HCT116 (cell line): ENCODE results near the gene LUC7L2. TPM values are rescaled to one million over a fixed set of nuclear protein-coding genes. Genes with fewer than 3 reads are reported as not detected.

Experiments used
- ATAC-seq: fragments of 200-7000 bp; cut with Tn5 transposase; 2 replicates; pipeline ENCODE4 v1.9.1; 2020; ENCODE audit warnings: mild to moderate bottlenecking, moderate library complexity
- BruUV-seq: library from RNA; stranded (reverse); fragments of 400-500 nt; replicated peaks from 2 replicates; lab custom pipeline; 2021; lab: Mats Ljungman, UMichigan
- CTCF ChIA-PET: fragments of 300-600 bp; sonication (Branson Sonifier 250); formaldehyde crosslinking; loops from one replicate; lab custom pipeline; 2021; ENCODE audit warnings: antibody characterized with exemption; lab: Charles Lee
- POLR2A ChIA-PET: fragments of 300-600, 350-600 bp; sonication (Branson Sonifier 250); formaldehyde crosslinking; loops from one replicate; lab custom pipeline; 2021; ENCODE audit warnings: antibody characterized with exemption; lab: Charles Lee
- RAD21 ChIA-PET, 2 experiments: fragments of 300-600 bp; sonication (Branson Sonifier 250); formaldehyde crosslinking; loops; one replicate each; lab custom pipeline; 2023; ENCODE audit warnings: low total read pairs in 2 of 2; ENCODE audit not compliant: uncharacterized antibody in 2 of 2, unreplicated experiment in 2 of 2, low non-redundant PET in 1 of 2; lab: Charles Lee
- DNase-seq: peaks from one replicate; pipeline ENCODE4 v3.0.0-alpha.2; 2010; ENCODE audit warnings: low read depth, low spot score
- H2AFZ ChIP-seq: fragments of 200-600 bp; shearing (Covaris generic), sonication (generic); 2 replicates; pipeline ENCODE4 v1.6.1; 2017; ENCODE audit warnings: low read depth, mixed run types, mixed read lengths, antibody characterized with exemption, low read length; ENCODE audit not compliant: poor library complexity, severe bottlenecking
- H3K27ac ChIP-seq: 2 replicates; pipeline ENCODE4 v1.5.1; 2012; ENCODE audit warnings: low read depth, low read length
- H3K27me3 ChIP-seq: fragments of 200-600 bp; sonication (generic); 2 replicates; pipeline ENCODE4 v1.6.1; 2016; ENCODE audit warnings: mixed run types, low read length, mixed read lengths; ENCODE audit not compliant: insufficient read depth
- H3K36me3 ChIP-seq, 2 experiments: fragments of 200-500 bp in 1 of 2; fragments of 200-600 bp in 1 of 2; sonication (Bioruptor generic) in 1 of 2; sonication (generic) in 1 of 2; 2 replicates each; pipeline versions ENCODE4 v1.5.1 to v1.6.1; 2014 to 2016; ENCODE audit warnings: low read length in 2 of 2, inconsistent platforms in 1 of 2, mixed read lengths in 1 of 2, mixed run types in 1 of 2; ENCODE audit not compliant: insufficient read depth in 2 of 2, control insufficient read depth in 1 of 2
- H3K4me1 ChIP-seq, 2 experiments: fragments of 200-600 bp in 1 of 2; sonication (generic) in 1 of 2; 2 replicates each; pipeline versions ENCODE4 v1.5.1 to v1.6.1; 2012 to 2017; ENCODE audit warnings: low read length in 2 of 2, inconsistent platforms in 1 of 2, mild to moderate bottlenecking in 1 of 2, mixed read lengths in 1 of 2, mixed run types in 1 of 2, moderate library complexity in 1 of 2; ENCODE audit not compliant: insufficient read depth in 2 of 2, control insufficient read depth in 1 of 2
- H3K4me2 ChIP-seq: fragments of 200-600 bp; sonication (generic); 2 replicates; pipeline ENCODE4 v1.6.1; 2017; ENCODE audit warnings: mixed run types, low read length, mixed read lengths
- H3K4me3 ChIP-seq, 2 experiments: fragments of 200-600 bp in 1 of 2; sonication (generic) in 1 of 2; replicated peaks in 1 of 2; 2 replicates each; pipeline ENCODE4 v1.5.1; 2011 to 2016; ENCODE audit warnings: low read length in 2 of 2, control low read depth in 1 of 2, low read depth in 1 of 2, mild to moderate bottlenecking in 1 of 2, mixed read lengths in 1 of 2, mixed run types in 1 of 2
- H3K79me2 ChIP-seq: fragments of 200-600 bp; sonication (generic); 2 replicates; pipeline ENCODE4 v1.6.1; 2017; ENCODE audit warnings: mild to moderate bottlenecking, mixed run types, low read length, moderate library complexity, mixed read lengths; ENCODE audit not compliant: insufficient read depth
- H3K9ac ChIP-seq: fragments of 200-600 bp; sonication (generic); 2 replicates; pipeline ENCODE4 v1.6.1; 2016; ENCODE audit warnings: low read length, mixed read lengths
- H3K9me2 ChIP-seq: fragments of 200-600 bp; sonication (generic), shearing (Covaris generic); 2 replicates; pipeline ENCODE4 v1.6.1; 2017; ENCODE audit warnings: mixed run types, mild to moderate bottlenecking, moderate library complexity; ENCODE audit not compliant: insufficient read depth
- H3K9me3 ChIP-seq, 2 experiments: fragments of 200-500 bp in 1 of 2; fragments of 200-600 bp in 1 of 2; sonication (Bioruptor generic) in 1 of 2; sonication (generic) in 1 of 2; 2 replicates each; pipeline ENCODE4 v1.6.1; 2014 to 2017; ENCODE audit warnings: low read length in 2 of 2, mixed read lengths in 2 of 2, inconsistent platforms in 1 of 2, low read depth in 1 of 2, mild to moderate bottlenecking in 1 of 2, mixed run types in 1 of 2, moderate library complexity in 1 of 2; ENCODE audit not compliant: control insufficient read depth in 1 of 2, insufficient read depth in 1 of 2
- H4K20me1 ChIP-seq: fragments of 200-600 bp; sonication (generic), shearing (Covaris generic); 2 replicates; pipeline ENCODE4 v1.6.1; 2017; ENCODE audit warnings: mixed run types, mild to moderate bottlenecking, moderate library complexity; ENCODE audit not compliant: insufficient read depth
- CEBPB ChIP-seq: IDR thresholded peaks from 2 replicates; pipeline ENCODE4 v1.6.1; 2012; ENCODE audit warnings: low read depth
- CTCF ChIP-seq, 3 experiments: fragments of 200-600 bp in 1 of 3; sonication (generic) in 1 of 3; IDR thresholded peaks in 2 of 3; conservative IDR thresholded peaks in 1 of 3; 2 replicates each; pipeline ENCODE4 v1.5.1; 2012 to 2017; ENCODE audit warnings: low read depth in 2 of 3, low read length in 2 of 3, antibody characterized with exemption in 1 of 3, borderline replicate concordance in 1 of 3, control low read depth in 1 of 3, mild to moderate bottlenecking in 1 of 3, mixed read lengths in 1 of 3, mixed run types in 1 of 3, moderate library complexity in 1 of 3; ENCODE audit not compliant: insufficient read depth in 1 of 3
- EGR1 ChIP-seq: IDR thresholded peaks from 2 replicates; pipeline ENCODE4 v1.6.1; 2012; ENCODE audit warnings: low read depth
- ELF1 ChIP-seq: IDR thresholded peaks from 2 replicates; pipeline ENCODE4 v1.6.1; 2012; ENCODE audit warnings: low read depth, borderline replicate concordance
- FOSL1 ChIP-seq: IDR thresholded peaks from 2 replicates; pipeline ENCODE4 v1.6.1; 2012; ENCODE audit warnings: low read depth
- POLR2A ChIP-seq: IDR thresholded peaks from 2 replicates; pipeline ENCODE4 v1.7.0; 2011; ENCODE audit warnings: borderline replicate concordance; ENCODE audit not compliant: insufficient read depth, insufficient read length; ENCODE audit errors: extremely low read depth
- RAD21 ChIP-seq: IDR thresholded peaks from 2 replicates; pipeline ENCODE4 v1.6.1; 2012; ENCODE audit warnings: low read depth, mild to moderate bottlenecking
- SIN3A ChIP-seq: IDR thresholded peaks from 2 replicates; pipeline ENCODE4 v1.6.1; 2012; ENCODE audit warnings: low read depth
- SRF ChIP-seq: IDR thresholded peaks from 2 replicates; pipeline ENCODE4 v1.6.1; 2012; ENCODE audit warnings: low read depth
- YY1 ChIP-seq: IDR thresholded peaks from 2 replicates; pipeline ENCODE4 v1.6.1; 2011; ENCODE audit warnings: low read length, low read depth, moderate library complexity, mild to moderate bottlenecking; ENCODE audit not compliant: insufficient replicate concordance; ENCODE audit errors: extremely low read depth
- ZBTB33 ChIP-seq: IDR thresholded peaks from 2 replicates; pipeline ENCODE4 v1.6.1; 2011; ENCODE audit warnings: mild to moderate bottlenecking, low read length, moderate library complexity; ENCODE audit not compliant: insufficient replicate concordance; ENCODE audit errors: extremely low read depth
- ZFX ChIP-seq: fragments of 450-650 bp; IDR thresholded peaks from 2 replicates; pipeline ENCODE4 v1.6.1; 2017
- ZNF274 ChIP-seq: fragments of 200-500 bp; sonication (Bioruptor generic); IDR thresholded peaks from 2 replicates; pipeline ENCODE4 v1.6.1; 2014; ENCODE audit warnings: mild to moderate bottlenecking, low read depth, low read length, inconsistent platforms
- intact Hi-C: fragments of 100-400 bp; cut with micrococcal nuclease; formaldehyde crosslinking; loops from 2 replicates; pipeline ENCODE4 v1.10.0; 2022
- total RNA-seq: library from RNA; stranded (reverse); gene quantifications from one replicate; pipeline ENCODE4 v1.2.1, GENCODE V29; 2021; ENCODE audit not compliant: unreplicated experiment

Gene LUC7L2
- total RNA-seq, 1 experiment from 2014 or later: 98.8 TPM

- no peak overlapping the region for H2AFZ ChIP-seq
- H3K9me3 ChIP-seq: no peaks in the 10 kb centered on the region
- H4K20me1 ChIP-seq: peaks cover 7% of the 10 kb centered on the region; the same call in 1 of the 2 replicates
- ChIA-PET RAD21 (no interaction called here), POLR2A (no interaction called here), CTCF (interaction anchor here (1.5 kb wide), 1 partner anchor 18 kb away, joined by 6 read pairs; no protein-coding TSS in a partner anchor)
- H3K4me2 ChIP-seq: no peak overlapping the region
- H3K9me2 ChIP-seq: no peaks in the 10 kb centered on the region
- DNase-seq (no peak), ATAC-seq (no peak)
- peaks cover 28 to 39% of the 10 kb centered on the region in 2 experiments for H3K36me3 ChIP-seq
- H3K27ac ChIP-seq: no peak overlapping the region
- H3K4me1 ChIP-seq: peaks cover 0 to 4% of the 10 kb centered on the region in 2 experiments; a peak in 2 of 4 replicates
- no peak overlapping the region for H3K4me3 ChIP-seq
- H3K79me2 ChIP-seq: peaks cover 37% of the 10 kb centered on the region; the same call in 1 of the 2 replicates
- no peak overlapping the region for H3K9ac ChIP-seq
- intact Hi-C loops: no loop called here
- no TSS peak for BruUV-seq
- no peaks in the 10 kb centered on the region for H3K27me3 ChIP-seq
- TF ChIP-seq ZBTB33 (no peak), YY1 (no peak), POLR2A (no peak), EGR1 (no peak), SRF (no peak), CTCF (IDR thresholded peaks at IDR 0.05 in 2 of 3, conservative IDR thresholded peaks at IDR 0.05 in 1 of 3; ENCODE audit: borderline replicate concordance in 1 of 3, insufficient read depth in 1 of 3, low read depth in 2 of 3, low read length in 2 of 3) (no peak), ELF1 (no peak), RAD21 (no peak), SIN3A (no peak), FOSL1 (no peak), CEBPB (no peak), ZNF274 (no peak), ZFX (no peak)
These were observed 56.7 kb downstream of the LUC7L2 start for GRCh38 chr7:139416405-139416804.
